GM15510 (cell line): ENCODE measurements around the gene NOX4.

Experiments used
- POLR2A ChIP-seq: IDR thresholded peaks from 3 replicates; pipeline ENCODE4 v1.6.1; 2011; ENCODE audit warnings: borderline replicate concordance; ENCODE audit not compliant: insufficient read length; ENCODE audit errors: extremely low read depth

NOX4 gene

DNA sequence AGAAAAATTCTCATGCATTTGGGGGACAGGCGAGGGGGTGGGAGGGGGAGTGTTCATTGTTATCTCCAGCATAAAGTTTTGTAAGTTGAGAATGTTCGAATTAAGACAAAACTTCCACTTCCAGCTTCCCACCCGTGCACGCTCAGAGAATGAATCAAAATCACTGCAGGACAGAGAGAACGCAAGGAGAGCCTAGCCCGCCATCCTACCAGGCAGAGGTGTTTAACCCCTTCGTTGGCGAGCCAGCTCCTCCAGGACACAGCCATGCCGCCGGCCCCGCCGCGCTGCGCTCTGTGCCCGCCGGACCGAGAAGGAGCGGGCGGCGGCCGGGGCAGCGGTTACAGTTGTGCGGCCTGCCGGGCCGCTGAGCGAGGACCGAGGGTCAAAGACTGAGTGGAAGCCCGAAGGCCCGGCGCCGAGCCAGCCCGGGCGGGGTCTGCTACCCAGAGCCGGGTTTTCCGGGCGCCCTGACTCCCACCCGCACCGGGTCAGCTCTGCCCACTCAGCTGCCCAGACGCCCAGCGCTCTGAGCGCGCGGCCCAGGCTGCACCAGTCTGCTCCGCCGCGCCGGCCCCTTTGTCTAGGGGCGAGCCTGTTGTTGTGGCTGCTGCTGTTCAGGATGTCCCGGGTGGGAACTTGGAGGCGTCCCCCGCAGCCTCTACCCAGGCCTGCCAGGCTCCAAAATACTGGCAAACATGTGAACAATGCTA, at the start of gene NOX4:
Gene NOX4 (minus strand): TSS at position 395 of the 710 bp plus-strand sequence. CDS start 129 bp downstream, at position 266.
- no peak for TF ChIP-seq POLR2A

DNA sequence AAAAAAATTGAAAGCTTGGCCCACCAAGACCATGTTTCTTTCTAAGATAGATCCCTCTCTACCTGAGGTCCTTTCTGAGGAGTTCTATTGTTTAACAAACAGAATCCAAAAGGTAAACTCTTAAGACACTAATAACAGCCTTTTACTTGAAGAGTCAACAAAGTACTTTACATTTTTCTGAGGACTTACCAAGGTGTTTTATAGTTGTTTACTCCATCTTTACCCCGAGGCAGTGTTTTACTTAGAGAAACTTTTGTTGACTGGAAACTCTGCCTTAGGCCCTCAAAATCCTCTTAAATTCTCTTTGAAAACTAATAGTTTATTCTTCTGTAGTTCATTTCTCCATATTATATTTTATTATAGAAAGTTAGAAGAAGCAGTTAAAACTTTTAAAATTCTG, 49.7 kb upstream of the NOX4 start:
- TF ChIP-seq POLR2A, result no peak

DNA sequence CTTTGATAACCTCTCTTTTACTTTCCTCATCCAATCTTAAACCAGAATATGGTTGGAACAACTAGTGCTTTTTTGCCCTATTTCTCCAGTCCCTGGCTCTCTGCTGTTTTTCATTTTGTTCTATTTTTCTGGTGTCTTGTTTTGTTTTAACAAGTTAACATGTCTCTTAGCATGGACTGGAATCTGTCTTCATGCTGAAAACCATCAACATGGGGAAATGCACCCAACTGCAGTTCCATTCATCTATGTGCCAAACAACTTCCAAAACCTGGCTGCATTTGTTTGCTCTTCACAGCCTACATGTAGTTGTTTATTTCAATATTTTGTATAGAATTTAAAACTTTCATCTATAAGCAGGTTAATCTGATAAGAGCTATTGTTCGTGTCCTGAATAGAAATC, 46.8 kb upstream of the NOX4 start:
- no peak for TF ChIP-seq POLR2A

GRCh38 chr11:89536926-89537325, 45.8 kb upstream of the NOX4 start:
- TF ChIP-seq POLR2A, result no peak

DNA sequence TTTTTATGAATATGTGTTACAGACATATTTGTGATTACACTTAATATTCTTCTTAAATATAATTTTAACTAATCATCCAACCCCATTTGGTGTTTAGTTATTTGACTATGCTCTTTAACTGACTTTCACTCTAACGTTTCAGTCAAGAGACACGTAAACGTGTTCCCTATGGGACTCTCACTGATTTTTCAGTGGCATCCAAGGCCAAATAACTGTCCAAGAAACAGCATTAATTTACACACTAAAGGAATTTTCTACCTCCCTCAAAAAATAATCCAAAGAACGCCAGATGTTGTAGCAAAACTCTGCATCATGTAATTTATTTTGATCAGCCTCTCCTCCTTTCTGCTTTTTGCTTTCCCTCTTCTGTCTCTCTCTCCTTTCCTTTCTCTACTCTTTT, 44.0 kb upstream of the NOX4 start:
- no peak for TF ChIP-seq POLR2A

DNA sequence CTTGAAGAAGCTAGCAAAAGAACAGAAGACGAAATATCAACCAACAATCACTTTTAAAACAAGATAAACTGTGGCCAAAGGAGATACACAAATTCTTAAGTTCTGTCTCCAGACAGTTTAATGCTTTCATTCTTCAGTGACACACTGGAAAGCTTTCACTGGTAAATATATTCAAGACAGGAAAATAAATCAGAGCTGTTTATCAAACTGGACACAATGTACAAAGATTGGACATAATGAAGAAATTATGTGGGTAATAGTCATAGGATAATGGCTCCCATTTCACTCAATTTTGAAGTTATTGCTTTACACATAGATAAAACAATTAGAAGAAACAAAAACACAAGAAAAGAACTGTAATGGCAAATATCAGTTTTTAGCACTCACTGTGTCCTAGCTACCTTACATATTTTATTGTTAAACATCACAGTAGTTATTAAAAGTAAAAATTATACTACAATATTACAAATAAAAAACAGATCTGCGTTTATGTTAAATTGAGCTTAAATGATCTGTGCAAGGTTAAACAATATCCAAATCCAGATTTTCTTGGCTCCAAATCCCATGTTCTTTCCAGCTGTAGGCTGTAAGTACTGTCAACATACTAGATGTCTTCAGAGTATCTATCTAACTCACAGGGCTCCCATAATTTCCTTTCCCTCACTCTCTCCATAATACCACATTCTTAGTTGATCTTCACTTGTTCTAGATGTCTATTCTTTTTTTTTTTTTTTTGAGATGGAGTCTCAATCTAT, 38.6 kb upstream of the NOX4 start:
- TF ChIP-seq POLR2A, result no peak

DNA sequence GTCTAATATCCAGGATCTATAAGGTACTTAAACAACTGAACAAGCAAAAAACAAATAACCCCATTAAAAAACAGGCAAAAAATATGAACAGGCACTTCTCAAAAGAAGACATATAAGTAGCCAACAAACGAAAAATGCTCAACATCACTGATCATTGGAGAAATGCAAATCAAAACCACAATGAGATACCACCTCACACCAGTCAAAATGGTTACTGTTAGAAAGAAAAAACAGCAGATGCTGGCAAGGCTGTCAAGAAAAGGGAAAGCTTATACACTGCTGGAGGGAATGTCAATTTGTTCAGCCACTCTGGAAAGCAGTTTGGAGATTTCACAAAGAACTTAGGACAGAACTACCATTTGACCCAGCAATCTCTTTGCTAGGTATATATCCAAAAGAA, 30.6 kb upstream of the NOX4 start:
- no peak for TF ChIP-seq POLR2A

DNA sequence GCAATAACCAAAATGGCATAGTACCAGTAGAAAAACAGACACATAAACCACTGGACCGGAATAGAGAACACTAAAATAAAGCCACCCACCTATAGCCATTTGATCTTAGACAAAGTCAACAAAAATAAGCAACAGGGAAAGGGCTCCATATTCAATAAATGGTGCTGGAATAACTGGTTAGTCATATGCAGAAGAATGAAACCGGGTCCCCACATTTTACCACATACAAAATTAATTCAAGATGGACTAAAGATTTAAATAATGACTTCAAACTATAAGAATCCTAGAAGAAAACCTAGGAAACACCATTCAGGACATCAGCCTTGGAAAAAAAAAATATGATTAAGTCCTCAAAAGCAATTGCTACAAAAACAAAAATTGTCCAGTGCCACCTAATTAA, 30.1 kb upstream of the NOX4 start:
- TF ChIP-seq POLR2A, result no peak

DNA sequence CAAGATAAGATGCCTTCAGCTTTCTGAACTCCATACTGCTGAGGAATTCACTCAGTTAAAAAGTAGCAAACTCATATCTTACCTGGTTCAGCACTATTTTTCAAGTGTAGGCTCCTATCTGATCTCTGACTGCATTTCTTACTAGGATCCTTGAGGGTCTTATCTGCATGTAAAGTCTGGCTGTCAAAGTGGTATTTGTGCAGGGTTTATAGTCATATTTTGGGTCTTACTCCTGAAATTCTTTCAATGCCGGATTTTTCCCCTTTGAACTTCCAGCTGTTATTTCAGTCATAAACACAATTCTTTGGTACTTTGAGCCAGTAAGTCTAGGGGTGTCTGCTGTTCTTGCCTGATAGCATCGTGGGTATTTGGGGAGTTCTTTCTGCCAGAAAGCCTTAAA, 25.3 kb upstream of the NOX4 start:
- TF ChIP-seq POLR2A, result no peak

GRCh38 chr11:89508544-89508943, 17.4 kb upstream of the NOX4 start:
- no peak for TF ChIP-seq POLR2A

DNA sequence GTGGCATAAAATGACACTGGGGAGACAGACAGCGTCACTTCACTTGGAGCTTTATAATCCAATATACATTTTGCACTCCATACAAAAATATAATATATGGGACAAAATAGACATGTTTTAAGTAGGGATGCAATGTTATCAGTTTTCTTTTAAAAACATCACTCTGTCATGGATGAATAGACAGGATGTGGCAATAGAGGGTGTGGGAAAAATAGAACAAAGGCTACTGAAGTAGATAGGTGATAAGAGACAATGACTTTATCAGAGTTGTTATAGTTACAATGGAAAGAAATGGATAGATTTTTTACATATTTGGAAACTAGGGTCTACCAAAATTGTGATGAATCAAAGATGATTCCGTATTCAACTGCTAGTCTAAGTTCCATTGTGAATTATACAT, 13.1 kb upstream of the NOX4 start:
- no peak for TF ChIP-seq POLR2A

GRCh38 chr11:89503422-89503821, 12.2 kb upstream of the NOX4 start:
- no peak for TF ChIP-seq POLR2A

DNA sequence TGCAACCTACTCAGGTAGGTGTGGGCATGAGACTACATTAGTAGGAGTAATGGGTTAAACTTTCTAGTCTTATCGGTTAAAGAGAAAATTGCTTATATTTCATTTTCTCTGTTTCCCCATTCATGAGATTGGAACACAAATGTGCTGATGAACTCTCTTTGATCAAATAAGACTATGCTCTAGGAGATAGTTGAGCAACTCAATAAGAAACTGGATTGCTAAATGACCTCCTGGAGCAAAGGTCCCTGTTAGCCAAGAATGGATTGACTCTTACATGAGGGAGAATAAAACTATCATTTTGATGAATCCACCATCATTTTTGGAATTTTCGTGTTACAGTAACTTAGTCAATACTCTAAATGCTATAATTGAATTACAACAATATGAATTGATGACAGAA, 11.1 kb upstream of the NOX4 start:
- TF ChIP-seq POLR2A, result no peak

DNA sequence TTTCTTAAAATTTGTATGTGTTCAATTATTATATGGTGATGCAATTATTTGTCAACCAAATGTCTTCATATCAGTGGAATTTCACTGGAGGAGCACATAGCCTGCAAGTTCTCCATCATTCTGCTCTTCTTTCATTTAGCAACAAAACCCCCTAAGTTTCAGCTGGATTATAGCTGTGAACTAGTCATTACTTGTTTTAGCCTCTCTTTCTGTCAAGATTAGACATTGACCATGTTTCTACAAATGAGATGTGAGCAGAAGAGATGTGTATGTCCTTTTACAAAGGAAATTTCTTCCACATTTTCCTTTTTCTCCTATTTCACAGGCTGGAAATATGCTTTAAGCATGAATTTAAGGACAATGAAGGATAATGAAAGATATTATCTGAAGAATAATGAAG, 9.2 kb upstream of the NOX4 start:
- TF ChIP-seq POLR2A, result no peak

DNA sequence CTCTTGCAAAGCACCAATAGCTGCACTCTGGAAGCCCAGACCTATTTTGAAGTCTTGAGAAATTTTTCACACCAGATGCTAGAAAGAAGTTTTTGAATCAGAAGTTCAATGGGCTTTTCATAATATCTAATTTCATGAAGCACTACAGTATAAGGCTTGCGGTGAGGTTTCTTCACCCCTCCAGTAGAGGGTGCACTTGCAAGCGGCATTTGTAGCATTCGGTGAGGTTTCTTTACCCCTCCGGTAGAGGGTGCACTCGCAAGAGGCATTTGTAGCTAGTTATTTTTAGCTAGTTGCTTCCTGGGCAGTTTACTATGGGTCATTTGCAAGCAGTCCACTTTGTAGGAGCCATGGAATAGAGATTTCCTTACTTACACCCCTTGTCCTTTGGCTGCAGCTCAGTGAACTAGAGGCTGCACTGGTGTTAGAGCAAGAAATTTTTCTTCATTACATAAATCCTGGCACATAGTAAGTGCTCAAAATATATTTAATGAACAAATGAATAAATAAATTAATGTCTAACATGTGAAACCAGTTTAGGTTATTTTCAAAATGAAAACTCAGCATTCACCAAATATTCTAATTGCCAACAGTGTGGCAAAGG, 7.8 kb upstream of the NOX4 start:
- TF ChIP-seq POLR2A, result no peak

DNA sequence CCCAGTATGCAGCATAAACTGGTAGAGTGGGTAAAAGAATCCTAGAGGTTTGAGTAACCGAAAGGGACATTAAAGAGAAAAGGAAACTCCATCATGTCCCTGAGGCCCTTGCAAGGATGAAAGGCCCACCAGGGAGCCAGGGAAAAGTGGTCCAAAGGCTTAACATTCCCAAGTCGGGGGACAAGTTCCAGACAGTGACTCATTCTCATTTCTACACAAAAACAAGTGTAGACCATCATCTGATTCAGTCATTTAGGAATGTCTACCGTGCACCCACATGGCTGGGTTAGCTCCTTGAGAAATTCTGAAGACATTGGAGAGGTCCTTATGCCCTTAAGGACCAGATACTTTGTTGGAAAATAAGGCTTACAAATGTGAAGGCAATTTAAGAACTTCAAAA, 4.8 kb upstream of the NOX4 start:
- TF ChIP-seq POLR2A, result no peak
